Measurements from ENCODE around the gene LHPP. TPM values are rescaled to one million over a fixed set of nuclear protein-coding genes. Genes with fewer than 3 reads are reported as not detected.
A peak's percentile ranks its signal among the peaks of the same experiment; 100 is the strongest.

LHPP gene
- total and polyA plus RNA-seq, 2 experiments from 2014 or later: 27.4 to 40.2 TPM

- Histone ChIP-seq H3K4me2 (no peak overlapping the region), H3K27me3 (ENCODE audit: insufficient read depth) (no peaks in the 10 kb centered on the region), H3K4me3 (no peak overlapping the region), H3K27ac (ENCODE audit: low read depth) (0 out of 2 replicates have a peak overlapping the region, but pooled peaks have one; percentile 39), H3F3A (replicated peaks; ENCODE audit: low read depth) (no peaks in the 10 kb centered on the region), H3K4me1 (ENCODE audit: insufficient read depth) (no peaks in the 10 kb centered on the region), H3K79me2 (replicated peaks; ENCODE audit: insufficient read depth) (no peaks in the 10 kb centered on the region), H3K9me2 (ENCODE audit: insufficient read depth) (no peaks in the 10 kb centered on the region), H3K36me3 (ENCODE audit: insufficient read depth) (no peaks in the 10 kb centered on the region), H4K20me1 (replicated peaks; ENCODE audit: insufficient read depth) (no peaks in the 10 kb centered on the region), H2AFZ (no peak overlapping the region)
- peaks cover 17% of the 10 kb centered on the region for H3K27me3 Mint-ChIP-seq (ENCODE audit: insufficient read depth, low read depth, poor library complexity)
- ATAC-seq: no peak
- peaks cover 7% of the 10 kb centered on the region for H3K4me1 Mint-ChIP-seq
- H3K4me3 Mint-ChIP-seq: no peak overlapping the region
- no peak overlapping the region for H3K27ac Mint-ChIP-seq
- DNase-seq (ENCODE audit: low spot score): no peak
- H3K36me3 Mint-ChIP-seq (ENCODE audit: low read depth): no peaks in the 10 kb centered on the region; the same call in 2 of the 3 replicates
- H3K9me3 Mint-ChIP-seq: no peaks in the 10 kb centered on the region
- TF ChIP-seq ZNF331 (CRISPR knock-in tag; IDR thresholded peaks at IDR 0.05; ENCODE audit: low read depth): no peak
- no peak for TF ChIP-seq STAT1 (IDR thresholded peaks at IDR 0.05; ENCODE audit: unreplicated experiment)
- TF ChIP-seq POLR2AphosphoS5 (IDR thresholded peaks at IDR 0.05; ENCODE audit: low read depth): no peak
- no peak for TF ChIP-seq ZNF462 (CRISPR knock-in tag; IDR thresholded peaks at IDR 0.05)
- TF ChIP-seq EZH2 (IDR thresholded peaks at IDR 0.05; ENCODE audit: low read depth, unreplicated experiment): no peak
- no peak for TF ChIP-seq REST (IDR thresholded peaks at IDR 0.05; ENCODE audit: unreplicated experiment)
- no peak for TF ChIP-seq EZH2phosphoT487 (IDR thresholded peaks at IDR 0.05; ENCODE audit: unreplicated experiment)
- no peak for TF ChIP-seq CREB1 (CRISPR knock-in tag; IDR thresholded peaks at IDR 0.05; ENCODE audit: low read depth)
- TF ChIP-seq JUNB (IDR thresholded peaks at IDR 0.05; ENCODE audit: unreplicated experiment): no peak
Observed at GRCh38 chr10:124618470-124619073, 156.9 kb downstream of the LHPP start.

Measured in GM23338 (cell line).